MCF 10A (cell line): Measurements from ENCODE around the gene NUCB1. TPM values are rescaled to one million over a fixed set of nuclear protein-coding genes. Genes with fewer than 3 reads are reported as not detected.

Experiments used
- BruUV-seq: library from RNA; stranded (reverse); fragments of 400-500 nt; replicated peaks from 2 replicates; lab custom pipeline; 2021; lab: Mats Ljungman, UMichigan
- CTCF ChIA-PET: fragments of 300-600 bp; sonication (Branson Sonifier 250); formaldehyde crosslinking; extraction: SDS; loops from one replicate; lab custom pipeline; 2021; ENCODE audit warnings: antibody characterized with exemption, inconsistent platforms; lab: Yijun Ruan, JAX
- POLR2A ChIA-PET: fragments of 300-600, 350-650 bp; sonication (Branson Sonifier 250); formaldehyde crosslinking; extraction: SDS; loops from one replicate; lab custom pipeline; 2020; ENCODE audit warnings: antibody characterized with exemption, inconsistent platforms; lab: Yijun Ruan, JAX
- DNase-seq: peaks from one replicate; pipeline ENCODE4 v3.0.0-alpha.2; 2018; ENCODE audit not compliant: unreplicated experiment
- H3K27ac Mint-ChIP-seq: one replicate; pipeline ENCODE4 v1.8.0; 2022; ENCODE audit warnings: mild to moderate bottlenecking, low read depth, mixed read lengths; ENCODE audit not compliant: unreplicated experiment
- H3K27me3 Mint-ChIP-seq: one replicate; pipeline ENCODE4 v1.8.0; 2022; ENCODE audit warnings: mixed read lengths; ENCODE audit not compliant: insufficient read depth, unreplicated experiment
- H3K36me3 Mint-ChIP-seq: one replicate; pipeline ENCODE4 v1.8.0; 2022; ENCODE audit warnings: mild to moderate bottlenecking, moderate library complexity, mixed read lengths; ENCODE audit not compliant: insufficient read depth, unreplicated experiment
- H3K4me1 Mint-ChIP-seq: one replicate; pipeline ENCODE4 v1.8.0; 2022; ENCODE audit warnings: mixed read lengths; ENCODE audit not compliant: insufficient read depth, unreplicated experiment
- H3K4me3 Mint-ChIP-seq: one replicate; pipeline ENCODE4 v1.8.0; 2022; ENCODE audit warnings: mild to moderate bottlenecking, moderate library complexity, mixed read lengths; ENCODE audit not compliant: unreplicated experiment
- H3K9me3 Mint-ChIP-seq: one replicate; pipeline ENCODE4 v1.8.0; 2022; ENCODE audit warnings: mixed read lengths; ENCODE audit not compliant: unreplicated experiment
- intact Hi-C: fragments of 100-400 bp; cut with micrococcal nuclease; formaldehyde crosslinking; loops from 2 replicates; pipeline ENCODE4 v1.14.1; 2022
- total RNA-seq: library from RNA; stranded (reverse); gene quantifications from 2 replicates; pipeline ENCODE4 v1.2.3, GENCODE V29; 2022
- TF ChIP-seq, protein P1 (sequence below): fragments of 200-600 bp; IDR thresholded peaks from one replicate; pipeline ENCODE4 v1.8.0; 2022; ENCODE audit warnings: antibody characterized with exemption, mild to moderate bottlenecking; ENCODE audit not compliant: unreplicated experiment

NUCB1 gene
- total RNA-seq, 1 experiment from 2014 or later, result 61.4 TPM

DNA sequence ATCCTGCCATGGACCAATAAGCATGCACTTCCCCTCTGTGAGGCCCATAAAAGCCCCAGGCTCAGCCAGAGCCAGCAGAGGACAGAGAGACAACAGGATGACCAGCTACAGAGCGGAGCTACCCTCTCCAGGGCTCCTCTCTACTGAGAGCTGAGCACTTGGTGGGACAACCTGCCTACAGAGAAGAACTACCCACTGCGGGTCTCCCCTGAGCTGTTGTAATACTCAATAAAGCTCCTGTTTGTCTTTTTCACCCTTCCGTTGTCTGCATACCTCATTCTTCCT lies 47.1 kb downstream of the NUCB1 start:
- Mint-ChIP-seq H3K27me3 (no peaks in the 10 kb centered on the region), H3K4me3 (no peak overlapping the region), H3K36me3 (no peaks in the 10 kb centered on the region), H3K27ac (no peak overlapping the region), H3K4me1 (no peaks in the 10 kb centered on the region), H3K9me3 (no peaks in the 10 kb centered on the region)
- DNase-seq, result no peak
- TF ChIP-seq, protein P1, sequence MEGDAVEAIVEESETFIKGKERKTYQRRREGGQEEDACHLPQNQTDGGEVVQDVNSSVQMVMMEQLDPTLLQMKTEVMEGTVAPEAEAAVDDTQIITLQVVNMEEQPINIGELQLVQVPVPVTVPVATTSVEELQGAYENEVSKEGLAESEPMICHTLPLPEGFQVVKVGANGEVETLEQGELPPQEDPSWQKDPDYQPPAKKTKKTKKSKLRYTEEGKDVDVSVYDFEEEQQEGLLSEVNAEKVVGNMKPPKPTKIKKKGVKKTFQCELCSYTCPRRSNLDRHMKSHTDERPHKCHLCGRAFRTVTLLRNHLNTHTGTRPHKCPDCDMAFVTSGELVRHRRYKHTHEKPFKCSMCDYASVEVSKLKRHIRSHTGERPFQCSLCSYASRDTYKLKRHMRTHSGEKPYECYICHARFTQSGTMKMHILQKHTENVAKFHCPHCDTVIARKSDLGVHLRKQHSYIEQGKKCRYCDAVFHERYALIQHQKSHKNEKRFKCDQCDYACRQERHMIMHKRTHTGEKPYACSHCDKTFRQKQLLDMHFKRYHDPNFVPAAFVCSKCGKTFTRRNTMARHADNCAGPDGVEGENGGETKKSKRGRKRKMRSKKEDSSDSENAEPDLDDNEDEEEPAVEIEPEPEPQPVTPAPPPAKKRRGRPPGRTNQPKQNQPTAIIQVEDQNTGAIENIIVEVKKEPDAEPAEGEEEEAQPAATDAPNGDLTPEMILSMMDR, result no peak
- intact Hi-C loops, result no loop called here
- POLR2A ChIA-PET, result no interaction called here
- no TSS peak for BruUV-seq
- CTCF ChIA-PET, result no interaction called here

DNA sequence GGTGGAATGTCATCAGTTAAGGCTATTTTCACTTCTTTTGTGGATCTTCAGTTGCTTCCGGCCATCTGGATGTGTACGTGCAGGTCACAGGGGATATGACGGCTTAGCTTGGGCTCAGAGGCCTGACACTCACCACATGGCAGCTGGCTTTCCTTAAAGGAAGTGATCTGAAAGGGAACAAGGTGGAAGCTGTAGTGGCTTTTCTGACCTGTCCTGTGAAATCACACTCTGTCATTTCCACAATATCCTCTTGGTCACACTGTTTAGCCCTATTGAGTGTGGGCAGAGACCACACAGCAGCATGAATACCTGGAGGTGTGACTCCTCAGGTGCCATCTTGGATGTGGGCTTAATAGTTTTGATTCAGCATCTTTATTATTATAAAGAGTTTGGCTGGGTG lies 50.0 kb downstream of the NUCB1 start:
- intact Hi-C loops, result loop anchor here (5.0 kb wide), 1 partner anchor 73 kb away; no protein-coding TSS in a partner anchor
- Mint-ChIP-seq H3K27ac (no peak overlapping the region), H3K27me3 (no peaks in the 10 kb centered on the region), H3K4me1 (no peaks in the 10 kb centered on the region), H3K4me3 (no peak overlapping the region), H3K36me3 (no peaks in the 10 kb centered on the region), H3K9me3 (no peaks in the 10 kb centered on the region)
- TF ChIP-seq, protein P1, result no peak
- DNase-seq, result no peak
- ChIA-PET CTCF (no interaction called here), POLR2A (no interaction called here)
- BruUV-seq, result no TSS peak

- no peaks in the 10 kb centered on the region for H3K9me3 Mint-ChIP-seq
- TF ChIP-seq, protein P1, result no peak
- H3K36me3 Mint-ChIP-seq, result peaks cover 6% of the 10 kb centered on the region
- DNase-seq, result no peak
- POLR2A ChIA-PET, result interaction anchor here (1.3 to 4.3 kb wide), 2 partner anchors 43 to 77 kb away, joined by 3 to 39 read pairs; partner anchors contain the start of genes PPP1R15A and RUVBL2
- intact Hi-C loops, result loop anchor here (5.0 kb wide), 1 partner anchor 74 kb away; no protein-coding TSS in a partner anchor
- no peak overlapping the region for H3K4me3 Mint-ChIP-seq
- H3K4me1 Mint-ChIP-seq, result peaks cover 4% of the 10 kb centered on the region
- H3K27me3 Mint-ChIP-seq, result no peaks in the 10 kb centered on the region
- no peak overlapping the region for H3K27ac Mint-ChIP-seq
- CTCF ChIA-PET, result interaction anchor here (0.5 kb wide), 1 partner anchor 9 kb away, joined by 4 read pairs; no protein-coding TSS in a partner anchor
- BruUV-seq, result no TSS peak
These were observed 50.9 kb downstream of the NUCB1 start for GRCh38 chr19:48950830-48951519.

- H3K9me3 Mint-ChIP-seq, result no peaks in the 10 kb centered on the region
- DNase-seq, result no peak
- ChIA-PET POLR2A (interaction anchor here (0.8 to 4.3 kb wide), 3 partner anchors 13 to 79 kb away, joined by 3 to 39 read pairs (median 38); partner anchors contain the start of genes FTL, NUCB1 and PPP1R15A), CTCF (interaction anchor here (0.5 to 1.5 kb wide), 5 partner anchors 9 to 357 kb away, joined by 3 read pairs; no protein-coding TSS in a partner anchor)
- intact Hi-C loops, result loop anchor here (5.0 kb wide), 1 partner anchor 76 kb away; no protein-coding TSS in a partner anchor
- H3K27ac Mint-ChIP-seq, result no peak overlapping the region
- no peak overlapping the region for H3K4me3 Mint-ChIP-seq
- no TSS peak for BruUV-seq
- no peaks in the 10 kb centered on the region for H3K27me3 Mint-ChIP-seq
- TF ChIP-seq, protein P1, result no peak
- H3K4me1 Mint-ChIP-seq, result peaks cover 6% of the 10 kb centered on the region
- H3K36me3 Mint-ChIP-seq, result peaks cover 28% of the 10 kb centered on the region
These were observed 53.0 kb downstream of the NUCB1 start for GRCh38 chr19:48953141-48953540.
